BE2C (cell line): ENCODE measurements around the gene TSPAN9.

Experiments used
- DNase-seq: peaks from one replicate; pipeline ENCODE4 v3.0.0-alpha.2; 2020
- H3K27me3 ChIP-seq: fragments of 250-450 bp; sonication (Bioruptor Pico); 2 replicates; pipeline ENCODE4 v1.5.1; 2020; ENCODE audit warnings: mild to moderate bottlenecking
- H3K36me3 ChIP-seq: fragments of 250-450 bp; sonication (Bioruptor Pico); 2 replicates; pipeline ENCODE4 v1.5.1; 2020; ENCODE audit warnings: mild to moderate bottlenecking
- H3K4me1 ChIP-seq: fragments of 250-450 bp; sonication (Bioruptor Pico); 2 replicates; pipeline ENCODE4 v1.5.1; 2020
- H3K4me3 ChIP-seq: 2 replicates; pipeline ENCODE4 v1.5.1; 2011; ENCODE audit warnings: low read depth, low read length
- H3K9me3 ChIP-seq: fragments of 250-450 bp; sonication (Bioruptor Pico); 2 replicates; pipeline ENCODE4 v1.5.1; 2020
- CTCF ChIP-seq: IDR thresholded peaks from 2 replicates; pipeline ENCODE4 v1.5.1; 2012; ENCODE audit warnings: mild to moderate bottlenecking, low read depth, low read length

Gene TSPAN9

GRCh38 chr12:3315201-3315661 is 238.1 kb downstream of the TSPAN9 start:
- H3K9me3 ChIP-seq = no peaks in the 10 kb centered on the region
- peak; percentile 60 for DNase-seq
- no peak overlapping the region for H3K4me3 ChIP-seq
- peaks cover 3% of the 10 kb centered on the region for H3K4me1 ChIP-seq
- H3K36me3 ChIP-seq = no peaks in the 10 kb centered on the region
- no peak for TF ChIP-seq CTCF
- H3K27me3 ChIP-seq = no peaks in the 10 kb centered on the region

- no peak for DNase-seq
- no peak overlapping the region for H3K4me3 ChIP-seq
- H3K27me3 ChIP-seq = no peaks in the 10 kb centered on the region
- H3K36me3 ChIP-seq = no peaks in the 10 kb centered on the region
- H3K4me1 ChIP-seq = peaks cover 3% of the 10 kb centered on the region
- H3K9me3 ChIP-seq = no peaks in the 10 kb centered on the region
- TF ChIP-seq CTCF = no peak
Observed at GRCh38 chr12:3316776-3317480, 239.7 kb downstream of the TSPAN9 start.

DNA sequence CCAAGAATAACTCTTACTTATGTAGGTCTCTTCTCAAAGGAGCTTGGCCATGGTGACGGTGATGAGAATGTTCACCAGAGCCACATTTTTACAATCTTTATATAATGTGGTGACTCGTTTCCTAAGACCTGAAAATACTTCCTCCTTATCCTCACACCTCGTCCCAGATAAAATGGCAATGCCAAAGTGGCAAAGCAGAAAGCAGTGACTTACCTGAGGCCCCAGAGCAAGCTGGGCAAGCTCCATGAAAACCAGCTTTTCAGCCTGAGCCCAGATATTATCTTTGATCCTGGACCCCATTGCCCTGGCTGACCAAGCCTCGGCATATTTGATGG is 240.3 kb downstream of the TSPAN9 start:
- DNase-seq = no peak
- Histone ChIP-seq H3K9me3 (no peaks in the 10 kb centered on the region), H3K4me3 (no peak overlapping the region), H3K27me3 (no peaks in the 10 kb centered on the region), H3K4me1 (peaks cover 3% of the 10 kb centered on the region), H3K36me3 (no peaks in the 10 kb centered on the region)
- TF ChIP-seq CTCF = no peak

- H3K4me1 ChIP-seq = peaks cover 3% of the 10 kb centered on the region
- TF ChIP-seq CTCF = no peak
- no peak overlapping the region for H3K4me3 ChIP-seq
- DNase-seq = no peak
- no peaks in the 10 kb centered on the region for H3K27me3 ChIP-seq
- H3K9me3 ChIP-seq = no peaks in the 10 kb centered on the region
- H3K36me3 ChIP-seq = no peaks in the 10 kb centered on the region
Observed at GRCh38 chr12:3317841-3318501, 240.8 kb downstream of the TSPAN9 start.

DNA sequence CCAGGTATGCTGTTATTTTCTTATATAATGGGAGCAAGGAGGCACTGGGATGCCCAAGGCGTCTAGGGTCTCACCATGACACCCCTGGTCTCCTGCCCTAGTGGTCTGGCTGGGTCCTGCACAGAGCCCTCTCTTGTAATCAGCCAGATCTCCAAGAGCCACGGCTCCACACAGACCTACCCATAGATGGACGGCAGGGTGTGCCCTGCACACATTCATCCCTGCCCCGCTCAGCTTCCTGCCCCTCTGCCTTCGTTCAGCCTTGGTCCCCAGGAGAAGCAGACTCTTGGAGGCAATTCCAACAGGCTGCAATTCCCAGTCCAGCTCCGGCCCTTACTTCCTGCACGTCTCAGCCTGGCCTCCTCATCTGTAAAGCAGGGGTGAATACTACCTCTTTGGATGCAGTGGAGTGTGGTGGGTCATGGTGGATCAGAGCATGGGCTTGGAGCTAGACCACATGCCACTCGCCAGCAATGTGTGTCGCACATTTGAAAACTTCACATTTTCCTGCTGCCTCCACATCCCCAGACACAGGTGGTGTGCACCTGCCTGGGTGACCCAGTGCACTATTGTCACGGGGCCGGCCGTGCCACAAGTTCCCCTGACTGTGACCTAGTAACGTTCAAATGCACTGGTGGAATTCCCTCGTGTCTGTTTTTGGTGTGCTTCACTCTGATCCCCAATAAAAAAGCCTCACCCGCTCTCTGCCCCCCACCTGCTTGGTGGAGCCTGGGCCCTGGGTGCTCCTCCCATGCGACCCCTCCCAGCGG is 242.7 kb downstream of the TSPAN9 start:
- TF ChIP-seq CTCF = peak; percentile 42
- Histone ChIP-seq H3K9me3 (no peaks in the 10 kb centered on the region), H3K27me3 (no peaks in the 10 kb centered on the region), H3K4me1 (peaks cover 2% of the 10 kb centered on the region), H3K4me3 (no peak overlapping the region), H3K36me3 (no peaks in the 10 kb centered on the region)
- no peak for DNase-seq
